HS-5 (cell line): ENCODE results near the gene LTB4R2.
"Not testable (repeated sequence)": the region's sequence is repeated elsewhere in the genome, so short reads cannot be mapped to it uniquely, and the experiment has no call there.

ENCODE experiments used
- DNase-seq: peaks from one replicate; pipeline ENCODE4 v3.0.0-alpha.2; 2012; ENCODE audit warnings: low read depth

The LTB4R2 gene

DNA sequence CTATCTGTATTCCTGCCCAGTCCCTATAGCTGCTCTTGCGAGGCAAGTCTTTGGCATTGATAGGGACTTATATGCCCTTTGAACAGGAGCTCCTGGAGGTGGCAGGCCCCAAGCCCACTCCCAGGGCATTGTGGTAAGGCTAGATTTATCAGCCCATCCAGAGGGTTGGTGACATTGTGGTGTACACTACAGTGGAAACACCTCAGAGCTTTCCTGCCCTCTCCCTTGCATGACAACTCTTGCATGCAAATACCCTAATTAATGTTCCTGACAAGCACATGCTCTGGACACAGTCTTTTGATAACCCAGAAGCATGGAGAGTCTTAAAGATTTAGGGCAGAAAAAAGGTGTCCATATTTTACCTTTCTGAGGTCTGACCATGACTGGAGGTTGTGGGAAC lies 30.7 kb downstream of the LTB4R2 start:
- DNase-seq: no peak

DNA sequence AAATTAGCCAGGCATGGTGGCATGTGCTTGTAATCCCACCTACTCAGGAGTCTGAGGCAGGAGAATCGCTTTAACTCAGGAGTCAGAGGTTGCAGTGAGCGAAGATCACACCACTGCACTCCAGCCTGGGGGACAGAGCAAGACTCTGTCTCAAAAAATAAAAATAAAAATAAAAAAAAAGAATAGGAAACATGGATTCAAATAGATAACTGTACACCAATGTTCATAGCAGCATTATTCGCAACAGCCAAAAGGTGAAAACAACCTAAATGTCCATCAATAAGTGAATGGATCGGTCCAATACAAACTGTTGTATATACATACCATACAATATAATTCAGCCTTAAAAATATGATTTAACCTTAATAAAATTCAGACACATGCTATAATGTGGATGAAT lies 32.9 kb downstream of the LTB4R2 start:
- DNase-seq: no peak

- DNase-seq: no peak
Measured at GRCh38 chr14:24343795-24344660, 34.1 kb downstream of the LTB4R2 start.

DNA sequence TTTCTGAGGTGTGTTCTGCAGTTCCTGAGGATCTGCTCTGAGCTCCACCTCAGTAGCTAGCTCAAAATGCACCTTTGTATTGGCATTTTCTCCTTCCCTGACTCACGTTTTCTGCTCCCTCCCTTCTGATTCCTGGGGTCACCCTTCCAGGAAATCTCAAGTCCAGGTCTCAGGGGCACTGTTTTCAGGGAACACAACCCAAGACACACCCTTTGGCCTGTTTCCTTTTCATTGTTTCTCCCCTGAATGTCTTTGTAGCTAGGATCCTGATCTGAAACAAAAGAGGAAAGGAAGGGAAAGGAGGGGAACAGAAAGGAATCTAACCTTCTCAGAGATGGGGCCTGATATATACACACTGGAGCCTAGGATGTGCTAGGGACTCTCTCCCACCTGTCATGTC lies 37.2 kb downstream of the LTB4R2 start:
- no peak for DNase-seq

- DNase-seq: no peak
Measured at GRCh38 chr14:24348186-24348585, 38.2 kb downstream of the LTB4R2 start.

GRCh38 chr14:24349742-24350141 lies 39.8 kb downstream of the LTB4R2 start:
- DNase-seq: no peak

- DNase-seq: no peak
Measured at GRCh38 chr14:24351517-24351916, 41.6 kb downstream of the LTB4R2 start.

DNA sequence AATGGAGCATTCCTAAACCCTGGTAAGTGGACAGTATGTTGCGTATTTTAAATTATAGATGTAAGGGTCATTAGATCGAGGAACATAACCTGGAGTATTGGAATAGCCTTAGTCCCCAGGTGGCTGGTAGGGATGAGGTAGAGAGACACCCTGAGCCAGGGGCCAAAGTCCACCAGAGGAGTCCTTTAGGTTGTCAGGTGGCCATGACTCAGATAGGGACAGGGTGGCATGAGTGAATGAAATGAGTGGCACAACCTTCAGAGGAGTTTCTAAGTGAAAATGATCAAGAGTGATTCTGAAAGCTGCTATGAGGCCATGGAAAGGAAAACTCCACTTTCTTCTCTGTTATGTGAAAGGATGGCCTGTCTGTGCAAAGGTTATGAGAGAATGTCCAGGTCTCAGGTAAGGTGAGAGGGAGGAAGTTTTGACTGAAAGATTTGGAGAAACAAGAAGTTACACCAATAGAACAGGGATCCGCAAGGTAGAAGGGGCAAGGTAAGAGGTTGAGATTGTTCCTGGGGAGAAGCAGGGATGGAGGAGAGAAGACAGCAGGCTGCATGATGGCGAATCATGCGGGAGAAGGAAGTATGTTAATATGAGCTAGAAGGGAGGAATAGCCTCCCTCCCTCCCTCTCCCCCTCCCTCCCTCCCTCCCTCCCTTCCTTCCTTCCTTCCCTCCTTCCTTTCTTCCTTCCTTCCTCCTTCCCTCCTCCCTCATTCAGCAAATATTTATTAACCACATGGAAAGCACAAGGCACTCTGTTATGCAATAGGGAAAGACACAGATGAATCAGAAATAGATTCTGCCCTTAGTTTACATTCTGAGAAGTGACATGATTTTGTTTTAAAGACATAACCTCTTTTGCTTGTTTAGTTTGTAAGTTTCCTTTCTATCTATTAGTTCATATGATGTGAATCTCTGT lies 43.9 kb downstream of the LTB4R2 start:
- DNase-seq: no peak

DNA sequence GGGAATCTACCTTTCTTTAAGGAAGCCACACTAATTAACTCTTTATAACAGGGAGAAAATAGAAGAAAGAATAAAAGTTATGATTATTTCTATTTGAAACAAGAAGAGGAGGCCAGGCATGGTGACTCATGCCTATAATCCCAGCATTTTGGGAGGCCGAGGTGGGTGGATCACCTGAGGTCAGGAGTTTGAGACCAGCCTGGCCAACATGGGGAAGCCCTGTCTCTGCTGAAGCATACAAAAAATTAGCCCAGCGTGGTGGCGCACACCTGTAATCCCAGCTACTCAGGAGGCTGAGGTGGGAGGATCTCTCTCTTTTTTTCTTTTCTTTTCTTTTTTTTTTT lies 44.5 kb downstream of the LTB4R2 start:
- not testable (repeated sequence) for DNase-seq

DNA sequence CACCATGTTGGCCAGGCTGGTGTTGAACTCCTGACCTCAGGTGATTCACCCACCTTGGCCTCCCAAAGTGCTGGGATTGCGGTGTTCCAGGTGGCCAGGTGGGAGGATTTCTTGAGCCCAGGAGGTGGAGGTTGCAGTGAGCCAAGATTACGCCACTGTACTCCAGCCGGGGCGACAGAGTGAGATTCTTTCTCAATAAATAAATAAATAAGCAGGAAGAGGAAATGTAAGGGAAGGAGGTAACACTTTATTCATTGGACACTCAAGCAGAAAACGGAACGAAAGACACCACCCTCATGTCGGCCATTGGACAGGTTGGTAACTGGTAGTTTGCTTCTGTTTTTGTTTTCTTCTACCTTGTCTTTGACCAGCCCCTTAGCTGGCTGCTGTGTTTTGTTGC lies 45.1 kb downstream of the LTB4R2 start:
- no peak for DNase-seq

DNA sequence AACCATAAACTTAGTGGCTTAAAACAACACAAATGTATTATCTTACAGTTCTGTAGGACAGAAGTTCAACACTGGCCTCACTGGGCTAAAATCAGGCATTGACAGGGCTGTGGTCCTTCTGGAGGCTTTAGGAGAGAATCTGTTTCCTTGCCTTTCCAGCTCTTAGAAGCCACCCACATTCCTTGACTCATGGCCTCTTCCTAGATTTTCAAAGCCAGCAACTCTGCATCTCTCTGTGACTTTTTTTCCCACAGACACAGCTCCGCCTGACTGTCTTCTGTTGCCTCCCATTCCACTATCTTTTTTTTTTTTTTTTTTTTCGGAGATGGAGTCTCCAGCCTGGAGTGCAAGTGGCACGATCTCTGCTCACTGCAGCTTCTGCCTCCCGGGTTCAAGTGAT lies 46.3 kb downstream of the LTB4R2 start:
- no peak for DNase-seq

GRCh38 chr14:24360281-24360680 lies 50.3 kb downstream of the LTB4R2 start:
- no peak for DNase-seq

GRCh38 chr14:24361326-24361725 lies 51.4 kb downstream of the LTB4R2 start:
- DNase-seq: no peak
